ENCODE data around the gene UBE2O.

Gene UBE2O

DNA sequence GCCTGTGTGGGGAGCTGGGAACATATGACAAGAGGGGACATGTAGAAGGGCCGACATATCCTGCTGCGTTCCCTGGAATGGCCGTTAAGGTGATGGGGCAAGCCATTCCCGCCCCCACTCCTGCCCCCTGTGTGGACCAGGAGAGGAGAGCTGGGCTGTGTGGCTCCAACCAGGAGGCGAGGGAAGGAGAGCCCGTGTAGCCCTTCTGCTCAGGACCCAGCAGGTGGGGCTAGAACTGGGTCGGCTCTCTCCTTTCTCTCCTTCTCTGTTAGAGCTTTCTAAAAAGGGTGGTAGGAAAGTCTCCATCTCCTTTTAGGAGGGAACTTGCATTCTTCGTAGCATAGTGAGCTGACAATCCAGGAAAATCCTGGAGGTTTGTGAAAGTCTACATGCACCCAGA lies 55.8 kb downstream of the UBE2O start:
- no peaks in the 10 kb centered on the region for H3K27me3 ChIP-seq (ENCODE audit: insufficient read depth, low read length)
- H3K4me1 ChIP-seq (ENCODE audit: insufficient read depth, low read length): no peaks in the 10 kb centered on the region
- H3K36me3 ChIP-seq (ENCODE audit: insufficient read depth, low read length): peaks cover 86% of the 10 kb centered on the region
- H3K27ac ChIP-seq (ENCODE audit: low read depth, low read length): no peak overlapping the region
- no peak overlapping the region for H3K9ac ChIP-seq (ENCODE audit: low read depth, low read length)
- WGBS: 98% methylated on average over 8 of the region's 8 CpGs
- H3K4me3 ChIP-seq (ENCODE audit: low read length): no peak overlapping the region
- H3K9me3 ChIP-seq (ENCODE audit: insufficient read depth, low read depth, low read length): no peaks in the 10 kb centered on the region

DNA sequence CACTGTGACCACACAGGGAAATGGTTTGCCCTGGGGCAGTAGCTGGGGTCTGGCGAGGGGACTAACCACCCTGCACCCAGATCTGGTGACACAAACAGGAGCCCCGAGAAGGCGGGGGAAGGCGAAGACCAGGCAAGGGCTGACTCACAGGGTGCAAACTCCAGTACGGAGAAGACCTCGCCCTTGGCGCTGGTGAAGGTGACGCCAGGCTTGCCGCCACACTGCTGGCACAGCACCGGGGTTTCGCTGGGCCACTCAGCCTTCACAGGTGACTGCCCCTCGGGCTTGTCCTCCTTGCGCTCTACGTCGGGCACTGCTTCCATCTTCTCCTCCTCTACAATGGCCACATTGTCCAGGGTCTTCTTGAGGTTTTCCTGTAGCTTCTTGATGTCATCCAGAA lies 57.0 kb downstream of the UBE2O start:
- 96% methylated on average over 15 of the region's 15 CpGs for WGBS
- Histone ChIP-seq H3K27ac (ENCODE audit: low read depth, low read length) (no peak overlapping the region), H3K9me3 (ENCODE audit: insufficient read depth, low read depth, low read length) (no peaks in the 10 kb centered on the region), H3K27me3 (ENCODE audit: insufficient read depth, low read length) (no peaks in the 10 kb centered on the region), H3K4me1 (ENCODE audit: insufficient read depth, low read length) (no peaks in the 10 kb centered on the region), H3K36me3 (ENCODE audit: insufficient read depth, low read length) (peaks cover 84% of the 10 kb centered on the region), H3K9ac (ENCODE audit: low read depth, low read length) (no peak overlapping the region), H3K4me3 (ENCODE audit: low read length) (no peak overlapping the region)

DNA sequence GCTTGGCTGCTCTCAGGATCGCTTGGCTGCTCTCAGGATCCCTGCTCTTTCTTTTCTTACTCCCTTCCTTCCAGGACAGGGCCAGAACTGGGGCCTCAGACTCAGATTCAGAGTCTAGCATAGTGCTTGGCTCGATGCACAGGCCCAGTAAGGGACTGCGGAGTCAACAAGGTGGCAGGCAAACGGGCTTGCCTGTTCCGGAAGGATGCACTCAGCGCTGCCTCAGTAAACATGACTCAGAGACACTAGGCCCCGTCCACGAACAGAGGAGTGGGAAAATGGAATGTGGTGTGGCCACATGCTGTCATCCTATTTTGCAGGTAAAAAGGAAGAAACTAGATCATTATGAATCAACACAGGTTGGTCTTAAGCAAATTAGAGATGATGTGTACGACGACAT lies 58.8 kb downstream of the UBE2O start:
- 94% methylated on average over 8 of the region's 10 CpGs for WGBS
- H3K27me3 ChIP-seq (ENCODE audit: insufficient read depth, low read length): no peaks in the 10 kb centered on the region
- peaks cover 11% of the 10 kb centered on the region for H3K4me1 ChIP-seq (ENCODE audit: insufficient read depth, low read length)
- H3K9me3 ChIP-seq (ENCODE audit: insufficient read depth, low read depth, low read length): no peaks in the 10 kb centered on the region
- H3K9ac ChIP-seq (ENCODE audit: low read depth, low read length): no peak overlapping the region
- H3K36me3 ChIP-seq (ENCODE audit: insufficient read depth, low read length): peaks cover 76% of the 10 kb centered on the region
- H3K27ac ChIP-seq (ENCODE audit: low read depth, low read length): no peak overlapping the region
- H3K4me3 ChIP-seq (ENCODE audit: low read length): no peak overlapping the region

DNA sequence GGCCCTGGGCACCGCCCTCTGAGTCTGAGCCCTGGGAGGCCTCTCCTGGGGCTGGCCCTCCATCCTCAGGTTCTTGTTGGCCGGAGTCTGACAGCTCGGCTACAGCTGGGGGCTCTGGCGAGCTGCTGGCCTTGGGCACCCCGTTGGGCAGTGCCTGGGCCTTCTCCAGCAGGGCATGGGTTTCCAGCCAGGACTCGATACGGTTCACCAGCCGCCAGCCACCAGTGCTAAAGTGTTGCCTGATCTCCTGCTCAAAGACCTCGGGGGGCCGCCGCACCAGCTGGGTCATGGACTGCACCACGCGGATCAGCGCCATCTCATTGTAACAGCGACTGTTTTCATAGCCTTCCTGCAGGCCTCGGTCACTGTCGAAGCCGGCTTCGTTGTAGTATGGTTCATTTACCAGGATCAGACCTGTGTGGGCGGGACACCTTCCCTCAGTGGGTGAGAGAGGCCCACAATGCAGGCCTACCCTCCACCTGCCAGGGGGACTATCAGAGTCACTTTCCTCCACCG lies 61.7 kb downstream of the UBE2O start:
- 95% methylated on average over 21 of the region's 21 CpGs for WGBS
- H3K27ac ChIP-seq (ENCODE audit: low read depth, low read length): no peak overlapping the region
- no peak overlapping the region for H3K4me3 ChIP-seq (ENCODE audit: low read length)
- peaks cover 1% of the 10 kb centered on the region for H3K27me3 ChIP-seq (ENCODE audit: insufficient read depth, low read length)
- H3K36me3 ChIP-seq (ENCODE audit: insufficient read depth, low read length): peaks cover 47% of the 10 kb centered on the region
- peaks cover 16% of the 10 kb centered on the region for H3K4me1 ChIP-seq (ENCODE audit: insufficient read depth, low read length)
- H3K9me3 ChIP-seq (ENCODE audit: insufficient read depth, low read depth, low read length): no peaks in the 10 kb centered on the region
- H3K9ac ChIP-seq (ENCODE audit: low read depth, low read length): no peak overlapping the region

DNA sequence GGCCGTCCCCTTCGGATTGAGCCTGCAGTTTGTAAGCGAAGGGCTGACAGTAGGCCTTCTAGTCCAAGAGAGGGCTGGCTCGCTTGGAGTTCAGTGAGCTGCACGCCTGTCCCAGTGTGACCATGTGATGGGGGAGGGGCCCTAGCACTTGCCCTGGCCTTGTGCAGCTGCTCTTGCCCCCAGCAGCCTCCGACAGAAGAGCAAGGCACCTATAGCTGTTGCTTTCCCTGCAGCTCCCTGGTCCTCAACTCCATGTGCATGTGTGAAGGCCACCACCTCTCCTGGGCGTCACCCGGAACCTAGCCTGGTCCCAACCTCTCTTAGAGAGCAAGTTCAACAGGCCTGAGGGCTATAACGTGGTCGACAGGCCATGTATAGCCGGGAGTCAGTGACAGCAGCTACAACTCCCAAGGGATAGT lies 62.9 kb downstream of the UBE2O start:
- Histone ChIP-seq H3K9me3 (ENCODE audit: insufficient read depth, low read depth, low read length) (no peaks in the 10 kb centered on the region), H3K9ac (ENCODE audit: low read depth, low read length) (peak overlapping the region; percentile 12; the same call in 1 of the 2 replicates), H3K27ac (ENCODE audit: low read depth, low read length) (peak overlapping the region; percentile 26; the same call in 1 of the 2 replicates), H3K36me3 (ENCODE audit: insufficient read depth, low read length) (peaks cover 37% of the 10 kb centered on the region), H3K4me3 (ENCODE audit: low read length) (no peak overlapping the region), H3K27me3 (ENCODE audit: insufficient read depth, low read length) (peaks cover 14% of the 10 kb centered on the region), H3K4me1 (ENCODE audit: insufficient read depth, low read length) (peaks cover 16% of the 10 kb centered on the region)
- 82% methylated on average over 11 of the region's 11 CpGs for WGBS

DNA sequence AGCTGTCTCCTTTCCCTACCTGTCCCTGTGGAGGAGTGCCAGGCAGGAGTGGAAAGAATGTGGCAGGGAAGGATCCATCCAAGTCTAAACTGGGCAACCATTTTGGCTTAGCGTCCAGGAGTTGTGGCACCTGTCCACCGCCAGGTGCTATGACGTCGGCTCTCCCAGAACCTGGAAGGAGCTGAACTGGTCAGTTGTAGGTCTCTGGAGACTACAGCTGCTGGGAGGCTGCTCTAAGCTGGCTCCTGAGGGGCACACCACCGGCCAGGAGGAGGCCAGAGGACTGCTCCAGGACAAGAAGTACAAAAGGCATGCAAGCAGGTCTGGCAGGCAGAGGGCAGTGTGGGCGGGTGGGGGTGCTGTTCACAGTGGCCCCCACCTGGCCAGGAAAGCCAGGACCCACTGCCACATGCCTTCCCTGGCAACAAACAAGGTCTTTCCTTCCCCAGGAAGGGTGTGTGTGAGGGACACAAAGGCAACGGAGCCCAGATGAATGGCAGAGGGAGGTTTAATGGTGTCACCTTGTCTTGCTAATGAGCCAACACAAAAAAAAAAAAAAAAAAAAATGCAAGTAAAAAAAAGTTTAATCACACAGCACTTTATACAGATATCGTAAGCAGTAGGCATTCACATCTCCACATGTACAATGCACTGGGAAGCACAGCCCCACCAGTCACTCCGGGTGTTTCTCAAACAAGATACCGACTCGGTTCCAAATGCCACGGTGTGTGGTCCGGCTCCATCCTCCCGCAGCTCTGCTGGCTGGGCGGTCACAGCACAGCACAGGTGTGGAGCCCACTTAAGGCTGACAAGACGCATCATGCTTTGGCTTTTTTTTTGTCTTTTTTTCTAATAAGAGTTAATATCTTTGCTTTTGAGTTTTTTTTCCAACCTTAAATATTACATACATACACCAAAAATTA lies 63.7 kb downstream of the UBE2O start:
- peaks cover 21% of the 10 kb centered on the region for H3K27me3 ChIP-seq (ENCODE audit: insufficient read depth, low read length)
- H3K4me3 ChIP-seq (ENCODE audit: low read length): no peak overlapping the region
- 0 out of 2 replicates have a peak overlapping the region, but pooled peaks have one; percentile 8 for H3K9ac ChIP-seq (ENCODE audit: low read depth, low read length)
- H3K4me1 ChIP-seq (ENCODE audit: insufficient read depth, low read length): peaks cover 16% of the 10 kb centered on the region
- H3K36me3 ChIP-seq (ENCODE audit: insufficient read depth, low read length): peaks cover 32% of the 10 kb centered on the region
- H3K9me3 ChIP-seq (ENCODE audit: insufficient read depth, low read depth, low read length): no peaks in the 10 kb centered on the region
- peak overlapping the region; percentile 54; the same call in 1 of the 2 replicates for H3K27ac ChIP-seq (ENCODE audit: low read depth, low read length)
- WGBS: 79% methylated on average over 15 of the region's 16 CpGs

DNA sequence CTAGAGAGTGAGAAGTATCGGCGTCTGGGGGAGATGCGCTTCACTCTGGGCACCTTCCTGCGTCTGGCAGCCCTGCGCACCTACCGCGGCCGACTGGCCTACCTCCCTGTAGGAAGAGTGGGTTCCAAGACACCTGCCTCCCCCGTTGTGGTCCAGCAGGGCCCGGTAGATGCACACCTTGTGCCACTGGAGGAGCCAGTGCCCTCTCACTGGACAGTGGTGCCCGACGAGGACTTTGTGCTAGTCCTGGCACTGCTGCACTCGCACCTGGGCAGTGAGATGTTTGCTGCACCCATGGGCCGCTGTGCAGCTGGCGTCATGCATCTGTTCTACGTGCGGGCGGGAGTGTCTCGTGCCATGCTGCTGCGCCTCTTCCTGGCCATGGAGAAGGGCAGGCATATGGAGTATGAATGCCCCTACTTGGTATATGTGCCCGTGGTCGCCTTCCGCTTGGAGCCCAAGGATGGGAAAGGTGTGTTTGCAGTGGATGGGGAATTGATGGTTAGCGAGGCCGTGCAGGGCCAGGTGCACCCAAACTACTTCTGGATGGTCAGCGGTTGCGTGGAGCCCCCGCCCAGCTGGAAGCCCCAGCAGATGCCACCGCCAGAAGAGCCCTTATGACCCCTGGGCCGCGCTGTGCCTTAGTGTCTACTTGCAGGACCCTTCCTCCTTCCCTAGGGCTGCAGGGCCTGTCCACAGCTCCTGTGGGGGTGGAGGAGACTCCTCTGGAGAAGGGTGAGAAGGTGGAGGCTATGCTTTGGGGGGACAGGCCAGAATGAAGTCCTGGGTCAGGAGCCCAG lies 65.8 kb downstream of the UBE2O start:
- Histone ChIP-seq H3K27ac (ENCODE audit: low read depth, low read length) (no peak overlapping the region), H3K4me1 (ENCODE audit: insufficient read depth, low read length) (peaks cover 17% of the 10 kb centered on the region), H3K9ac (ENCODE audit: low read depth, low read length) (no peak overlapping the region), H3K36me3 (ENCODE audit: insufficient read depth, low read length) (peaks cover 20% of the 10 kb centered on the region; the same call in 1 of the 2 replicates), H3K27me3 (ENCODE audit: insufficient read depth, low read length) (peaks cover 42% of the 10 kb centered on the region), H3K9me3 (ENCODE audit: insufficient read depth, low read depth, low read length) (no peaks in the 10 kb centered on the region), H3K4me3 (ENCODE audit: low read length) (no peak overlapping the region)
- 96% methylated on average over 31 of the region's 31 CpGs for WGBS

DNA sequence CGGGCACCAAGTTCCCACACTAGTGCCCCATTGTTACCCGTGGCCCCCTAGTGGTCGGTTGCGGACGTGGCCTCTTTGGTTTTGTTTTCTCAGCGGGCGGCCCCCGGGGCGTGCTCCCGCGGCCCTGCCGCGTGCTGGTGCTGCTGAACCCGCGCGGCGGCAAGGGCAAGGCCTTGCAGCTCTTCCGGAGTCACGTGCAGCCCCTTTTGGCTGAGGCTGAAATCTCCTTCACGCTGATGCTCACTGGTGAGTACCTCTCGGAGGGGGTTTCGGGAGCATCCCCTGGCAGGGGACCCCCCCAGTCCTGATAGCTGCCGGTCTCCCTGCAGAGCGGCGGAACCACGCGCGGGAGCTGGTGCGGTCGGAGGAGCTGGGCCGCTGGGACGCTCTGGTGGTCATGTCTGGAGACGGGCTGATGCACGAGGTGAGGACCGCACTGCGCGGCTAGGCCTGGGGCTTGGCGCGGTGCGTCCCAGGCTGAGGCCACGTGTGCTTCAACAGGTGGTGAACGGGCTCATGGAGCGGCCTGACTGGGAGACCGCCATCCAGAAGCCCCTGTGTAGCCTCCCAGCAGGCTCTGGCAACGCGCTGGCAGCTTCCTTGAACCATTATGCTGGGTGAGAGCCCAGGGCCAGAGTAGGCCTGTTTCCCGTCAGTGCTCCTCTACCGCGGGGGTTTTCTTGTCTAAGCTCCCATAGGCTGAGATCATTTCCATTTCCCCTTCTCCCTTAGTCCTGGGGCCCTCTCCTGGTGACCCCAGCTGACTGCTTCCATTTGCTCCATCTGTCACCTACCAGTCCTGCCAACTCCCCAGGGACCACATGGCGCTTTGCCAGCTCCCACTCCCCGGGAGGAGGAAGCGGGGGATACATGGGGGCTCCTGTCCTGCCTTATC lies 66.8 kb downstream of the UBE2O start:
- no peaks in the 10 kb centered on the region for H3K9me3 ChIP-seq (ENCODE audit: insufficient read depth, low read depth, low read length)
- H3K27ac ChIP-seq (ENCODE audit: low read depth, low read length): no peak overlapping the region
- peaks cover 23% of the 10 kb centered on the region for H3K4me1 ChIP-seq (ENCODE audit: insufficient read depth, low read length)
- peaks cover 11% of the 10 kb centered on the region; the same call in 1 of the 2 replicates for H3K36me3 ChIP-seq (ENCODE audit: insufficient read depth, low read length)
- H3K27me3 ChIP-seq (ENCODE audit: insufficient read depth, low read length): peaks cover 46% of the 10 kb centered on the region
- WGBS: 57% methylated on average over 52 of the region's 52 CpGs
- peak overlapping the region; percentile 61; the same call in 1 of the 2 replicates for H3K4me3 ChIP-seq (ENCODE audit: low read length)
- no peak overlapping the region for H3K9ac ChIP-seq (ENCODE audit: low read depth, low read length)

DNA sequence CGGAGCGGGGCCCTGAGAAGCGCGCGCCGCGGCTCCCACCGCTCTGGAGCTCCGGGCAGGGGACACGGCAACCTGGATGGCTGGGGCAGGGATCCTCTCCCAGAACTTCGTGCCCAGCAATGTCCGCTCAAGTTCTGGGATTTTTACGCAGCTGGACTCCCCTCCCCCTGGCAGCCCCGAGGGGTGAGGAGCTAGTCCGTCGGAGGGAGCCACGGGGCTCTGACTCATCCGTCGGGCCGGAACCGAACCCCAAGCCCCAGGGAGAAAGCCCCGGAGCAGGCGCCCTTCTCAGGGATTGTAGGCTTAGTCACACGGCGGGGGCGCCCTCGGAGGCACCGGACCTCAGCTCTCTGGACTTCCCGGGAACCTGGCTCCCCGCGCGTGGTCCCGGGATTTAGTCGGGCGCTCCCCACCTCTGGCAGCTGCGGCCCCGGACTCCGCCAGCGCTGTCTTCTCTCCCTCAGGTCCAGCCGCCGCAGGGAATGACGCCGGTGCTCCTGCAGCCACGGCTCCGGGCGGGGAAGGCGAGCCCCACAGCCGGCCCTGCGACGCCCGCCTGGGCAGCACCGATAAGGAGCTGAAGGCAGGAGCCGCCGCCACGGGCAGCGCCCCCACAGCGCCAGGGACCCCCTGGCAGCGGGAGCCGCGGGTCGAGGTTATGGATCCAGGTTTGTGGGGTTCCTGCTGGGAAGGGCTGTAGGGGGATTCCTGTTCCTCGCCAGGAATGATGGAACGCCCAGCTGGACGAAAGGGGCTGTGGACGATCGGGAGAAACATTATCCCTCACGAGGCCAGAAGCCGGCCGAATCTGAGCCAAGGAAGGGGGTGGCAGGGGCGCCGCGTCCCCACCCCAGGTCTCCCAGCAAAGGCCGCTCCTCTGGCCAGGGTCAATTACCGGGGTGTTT lies 67.7 kb downstream of the UBE2O start:
- Histone ChIP-seq H3K36me3 (ENCODE audit: insufficient read depth, low read length) (0 out of 2 replicates have a peak, but pooled peaks cover 3% of the 10 kb centered on the region), H3K27me3 (ENCODE audit: insufficient read depth, low read length) (peaks cover 46% of the 10 kb centered on the region), H3K4me3 (ENCODE audit: low read length) (peak overlapping the region; percentile 61), H3K4me1 (ENCODE audit: insufficient read depth, low read length) (peaks cover 24% of the 10 kb centered on the region), H3K9me3 (ENCODE audit: insufficient read depth, low read depth, low read length) (no peaks in the 10 kb centered on the region), H3K27ac (ENCODE audit: low read depth, low read length) (no peak overlapping the region), H3K9ac (ENCODE audit: low read depth, low read length) (0 out of 2 replicates have a peak overlapping the region, but pooled peaks have one; percentile 56)
- 6% methylated on average over 74 of the region's 74 CpGs for WGBS

Data from HUES64 (cell line).